ENCODE data around the gene UBE2I.

- TF ChIP-seq CTCF (IDR thresholded peaks at IDR 0.05; ENCODE audit: insufficient read depth, low read depth, low read length) (no peak), EZH2 (IDR thresholded peaks at IDR 0.05; ENCODE audit: insufficient read depth, low read length) (no peak)
Observed at GRCh38 chr16:1259760-1260068, 49.7 kb upstream of the UBE2I start.
